Stimulated activated CD4-positive, alpha-beta T cell treated with anti-CD3 and anti-CD28 coated beads, Interleukin-1b, Interleukin-23, amount 100 ng/mL, for 4 hours (primary cell): Measurements from ENCODE around the gene ZBTB5.
A peak's percentile ranks its signal among the peaks of the same experiment; 100 is the strongest.
"Not testable (repeated sequence)": the region's sequence is repeated elsewhere in the genome, so short reads cannot be mapped to it uniquely, and the experiment has no call there.

Source experiments
- DNase-seq, 2 donors: peaks; one replicate each; pipeline ENCODE4 v3.0.0-alpha.2; 2020; ENCODE audit warnings: low read depth in 2 of 2

The ZBTB5 gene, protein sequence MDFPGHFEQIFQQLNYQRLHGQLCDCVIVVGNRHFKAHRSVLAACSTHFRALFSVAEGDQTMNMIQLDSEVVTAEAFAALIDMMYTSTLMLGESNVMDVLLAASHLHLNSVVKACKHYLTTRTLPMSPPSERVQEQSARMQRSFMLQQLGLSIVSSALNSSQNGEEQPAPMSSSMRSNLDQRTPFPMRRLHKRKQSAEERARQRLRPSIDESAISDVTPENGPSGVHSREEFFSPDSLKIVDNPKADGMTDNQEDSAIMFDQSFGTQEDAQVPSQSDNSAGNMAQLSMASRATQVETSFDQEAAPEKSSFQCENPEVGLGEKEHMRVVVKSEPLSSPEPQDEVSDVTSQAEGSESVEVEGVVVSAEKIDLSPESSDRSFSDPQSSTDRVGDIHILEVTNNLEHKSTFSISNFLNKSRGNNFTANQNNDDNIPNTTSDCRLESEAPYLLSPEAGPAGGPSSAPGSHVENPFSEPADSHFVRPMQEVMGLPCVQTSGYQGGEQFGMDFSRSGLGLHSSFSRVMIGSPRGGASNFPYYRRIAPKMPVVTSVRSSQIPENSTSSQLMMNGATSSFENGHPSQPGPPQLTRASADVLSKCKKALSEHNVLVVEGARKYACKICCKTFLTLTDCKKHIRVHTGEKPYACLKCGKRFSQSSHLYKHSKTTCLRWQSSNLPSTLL

DNA sequence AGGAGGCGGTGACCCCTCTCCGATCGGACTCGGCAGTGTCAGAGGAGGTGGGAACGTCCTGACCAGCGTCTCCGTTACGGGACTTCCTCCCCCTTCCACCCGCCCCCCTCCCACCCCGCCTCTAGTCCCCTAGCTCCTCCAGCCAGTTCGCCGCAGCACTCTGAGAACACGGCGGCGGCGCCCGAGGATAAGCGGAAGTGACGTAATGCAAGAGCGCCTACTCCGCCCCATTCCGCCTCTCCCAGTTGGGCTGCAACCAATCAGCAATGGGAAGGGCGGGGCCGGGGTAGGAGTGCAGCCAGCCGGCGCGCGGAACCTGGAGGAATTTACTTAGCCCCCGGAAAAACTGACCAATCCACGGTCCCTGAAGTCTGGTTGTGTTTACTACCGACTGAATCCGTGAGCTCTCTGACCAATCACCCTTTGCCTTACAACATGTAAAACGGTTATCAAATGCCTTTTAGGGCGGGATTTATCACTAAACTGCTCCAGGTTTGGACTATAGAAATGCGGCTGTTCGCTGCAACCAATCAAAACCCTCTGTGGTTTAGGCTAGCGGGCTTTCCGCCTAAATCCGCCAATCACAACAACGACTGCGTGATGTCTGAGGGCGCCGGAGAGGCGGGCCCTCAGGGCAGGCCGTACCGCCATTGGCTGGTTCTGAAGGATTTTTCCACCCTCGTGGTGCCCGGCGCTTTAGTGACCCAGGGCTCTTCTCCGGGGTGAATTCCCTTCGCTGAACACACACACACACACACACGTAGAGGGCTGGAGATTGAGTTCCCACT lies at the start of gene ZBTB5:
TSS of gene ZBTB5 (minus strand) at position 202 of the 788 bp plus-strand sequence. CDS start 22,899 bp downstream, outside the sequence.
- peak; percentile 96 to 97 for DNase-seq

- no peak for DNase-seq
These were observed 49.7 kb upstream of the ZBTB5 start for GRCh38 chr9:37514999-37515398.

GRCh38 chr9:37514415-37514814 lies 49.2 kb upstream of the ZBTB5 start:
- not testable (repeated sequence) for DNase-seq

DNA sequence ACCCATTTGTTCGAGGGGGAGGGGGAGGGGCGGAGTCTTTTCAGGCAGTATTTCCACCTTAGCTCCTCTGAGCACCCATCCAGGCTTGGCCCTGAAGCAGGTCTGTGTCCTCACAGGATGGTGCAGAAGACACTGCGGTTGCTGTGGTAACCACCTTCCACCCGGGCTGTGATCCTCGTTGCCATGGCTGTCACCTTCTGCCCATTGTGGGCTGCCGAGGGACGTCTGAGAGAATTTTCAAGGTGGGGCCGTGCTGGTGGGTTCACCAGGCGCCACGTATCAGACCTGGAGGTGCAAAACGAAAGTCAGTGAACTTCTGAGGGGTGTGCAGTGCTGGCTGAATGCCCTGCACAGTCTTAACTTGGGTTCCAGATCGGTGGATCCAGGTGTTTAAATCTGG lies 47.2 kb upstream of the ZBTB5 start:
- no peak for DNase-seq

GRCh38 chr9:37511016-37512010 lies 46.1 kb upstream of the ZBTB5 start:
- no peak for DNase-seq

GRCh38 chr9:37510053-37510452 lies 44.8 kb upstream of the ZBTB5 start:
- DNase-seq, result not testable (repeated sequence)

DNA sequence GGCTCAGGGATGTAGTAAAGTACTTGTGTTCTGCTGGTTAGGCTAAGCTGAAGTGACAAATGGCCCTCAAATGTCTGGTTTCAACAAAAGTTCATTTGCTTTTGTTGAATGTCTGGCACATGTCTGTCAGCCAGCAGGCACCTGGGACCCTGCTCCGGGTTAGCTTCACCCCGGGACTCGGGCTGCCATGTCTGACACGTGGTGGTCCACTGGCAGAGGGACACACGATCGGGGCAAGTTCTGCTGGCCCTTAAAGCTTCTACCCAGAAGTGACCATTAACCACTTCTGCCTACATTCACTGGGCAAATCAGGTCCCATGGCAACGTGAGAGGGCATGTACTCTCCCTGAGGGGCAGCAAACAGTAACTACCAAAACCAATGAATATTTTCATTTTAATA lies 44.3 kb upstream of the ZBTB5 start:
- no peak for DNase-seq

- no peak for DNase-seq
These were observed 43.6 kb upstream of the ZBTB5 start for GRCh38 chr9:37508834-37509206.

- DNase-seq, result no peak
These were observed 43.0 kb upstream of the ZBTB5 start for GRCh38 chr9:37508135-37508833.

DNA sequence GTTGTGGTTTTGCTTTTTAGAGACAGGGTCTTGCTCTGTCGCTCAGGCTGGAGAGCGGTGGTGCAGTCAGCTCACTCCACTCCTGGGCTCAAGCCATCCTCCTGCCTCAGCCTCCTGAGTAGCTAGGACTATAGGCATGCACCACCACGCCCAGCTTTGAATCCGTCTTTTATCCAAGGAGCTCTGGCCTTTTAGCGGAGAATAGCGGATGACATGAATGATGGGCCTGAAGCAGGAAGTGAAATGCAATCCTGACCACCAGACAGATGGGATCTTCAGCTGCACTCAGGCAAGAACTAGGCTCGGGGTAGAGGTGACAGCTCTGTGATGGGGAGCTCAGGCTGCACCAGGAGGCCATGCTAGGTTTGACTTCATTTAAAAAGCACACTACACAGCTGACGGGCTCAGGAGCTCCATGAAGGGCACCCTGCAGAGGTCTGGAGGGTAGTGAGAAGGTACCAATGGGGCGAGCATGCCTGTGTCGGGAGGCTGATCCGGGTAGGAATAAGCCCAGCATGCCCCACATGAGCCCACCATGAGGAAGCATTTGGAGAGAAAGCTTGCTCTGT lies 42.4 kb upstream of the ZBTB5 start:
- DNase-seq, result no peak

DNA sequence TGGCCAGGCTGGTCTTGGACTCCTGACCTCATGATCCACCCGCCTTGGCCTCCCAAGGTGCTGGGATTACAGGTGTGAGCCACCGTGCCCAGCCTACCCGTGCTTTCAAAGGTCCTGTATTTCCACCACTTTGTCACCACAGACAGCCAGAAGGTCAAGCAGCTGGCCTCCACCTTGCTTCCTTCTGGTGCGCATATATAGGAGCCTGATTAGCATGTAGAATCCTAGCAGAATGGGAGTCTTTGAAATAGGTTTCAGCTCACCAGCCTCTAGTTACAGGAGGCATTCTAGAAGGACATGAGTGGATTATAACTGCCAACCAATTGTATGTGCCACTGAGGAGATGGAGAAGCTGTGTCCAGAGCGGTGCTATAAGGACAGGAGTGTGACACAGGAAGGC lies 39.4 kb upstream of the ZBTB5 start:
- DNase-seq, result no peak

- DNase-seq, result no peak
These were observed 38.5 kb upstream of the ZBTB5 start for GRCh38 chr9:37503736-37504135.

DNA sequence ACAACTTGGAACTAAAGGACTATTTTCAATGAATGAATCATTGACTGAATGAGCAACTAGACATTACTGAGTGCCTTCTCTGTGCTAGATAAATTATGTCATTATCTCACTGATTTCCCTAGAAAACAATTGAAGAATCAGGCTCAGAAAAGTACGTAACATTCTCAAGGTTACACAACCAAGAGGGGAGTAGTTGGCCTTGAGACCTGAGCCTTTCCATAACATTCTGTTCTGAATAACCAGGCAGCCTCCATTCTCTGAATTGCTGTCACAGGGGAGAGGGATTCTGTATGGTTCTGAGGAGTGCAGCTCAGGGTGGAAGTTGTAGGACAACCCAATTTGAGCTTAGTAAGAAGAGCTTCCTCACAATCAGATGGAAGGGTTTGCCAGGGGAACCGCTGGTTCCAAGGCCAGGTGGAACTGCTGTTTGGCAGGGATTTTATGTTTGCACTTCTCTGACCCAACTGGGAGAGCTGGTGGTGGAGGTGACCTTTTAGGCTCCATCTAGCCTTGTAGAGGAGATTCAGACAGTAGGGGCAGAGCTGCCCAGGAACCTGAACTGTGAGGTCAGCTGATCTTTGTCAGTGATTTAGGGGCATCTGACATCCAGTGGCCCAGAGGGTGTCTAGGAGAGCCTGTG lies 36.8 kb upstream of the ZBTB5 start:
- no peak for DNase-seq

GRCh38 chr9:37499297-37499696 lies 34.0 kb upstream of the ZBTB5 start:
- no peak for DNase-seq

GRCh38 chr9:37498457-37498856 lies 33.2 kb upstream of the ZBTB5 start:
- DNase-seq, result no peak

- DNase-seq, result no peak
These were observed 32.1 kb upstream of the ZBTB5 start for GRCh38 chr9:37497320-37497719.

DNA sequence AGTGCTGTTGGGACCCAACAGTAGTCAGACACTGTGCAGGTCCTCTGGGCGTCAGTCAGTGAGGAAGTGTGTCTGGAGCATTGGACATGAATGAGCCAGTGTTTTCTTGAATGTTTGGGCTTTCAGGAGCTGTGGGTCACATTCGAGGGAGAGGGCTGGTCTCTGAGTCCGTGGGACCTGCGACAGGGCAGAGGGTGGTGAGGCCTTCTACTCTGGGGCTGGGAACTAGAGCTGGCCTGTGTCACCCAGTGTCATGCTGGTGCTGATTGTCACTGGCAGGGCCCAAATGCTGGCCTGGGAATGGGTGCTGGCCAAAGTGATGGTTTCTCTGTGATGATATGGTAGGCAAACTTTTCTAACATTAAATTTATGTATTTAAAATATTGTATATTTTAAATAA lies 30.8 kb upstream of the ZBTB5 start:
- no peak for DNase-seq

GRCh38 chr9:37495571-37495970 lies 30.3 kb upstream of the ZBTB5 start:
- DNase-seq, result no peak

GRCh38 chr9:37491939-37492338 lies 26.7 kb upstream of the ZBTB5 start:
- no peak for DNase-seq
